Right cardiac atrium (tissue), 5 donors: ENCODE measurements around the gene HNRNPUL2. TPM values are rescaled to one million over a fixed set of nuclear protein-coding genes. Genes with fewer than 3 reads are reported as not detected.
"Not testable (repeated sequence)": the region's sequence is repeated elsewhere in the genome, so short reads cannot be mapped to it uniquely, and the experiment has no call there.

Experiments used
- ATAC-seq, 2 donors: fragments of 200-7000 bp; cut with Tn5 transposase; one replicate each; pipeline versions ENCODE4 v1.8.0 to v1.9.1; 2020; ENCODE audit warnings: moderate library complexity in 2 of 2, mild to moderate bottlenecking in 1 of 2
- DNase-seq, 3 donors: peaks; one replicate each; pipeline ENCODE4 v3.0.0-alpha.2; 2020
- H3K27ac ChIP-seq: one replicate; pipeline ENCODE4 v1.5.1; 2013; ENCODE audit warnings: mild to moderate bottlenecking, low read length, control low read depth, moderate library complexity
- H3K27me3 ChIP-seq: one replicate; pipeline ENCODE4 v1.6.1; 2013; ENCODE audit not compliant: control insufficient read depth, insufficient read depth
- H3K4me1 ChIP-seq: one replicate; pipeline ENCODE4 v1.6.1; 2013; ENCODE audit warnings: low read length; ENCODE audit not compliant: control insufficient read depth, insufficient read depth
- H3K4me3 ChIP-seq: one replicate; pipeline ENCODE4 v1.5.1; 2013; ENCODE audit warnings: low read length, control low read depth
- H3K9me3 ChIP-seq: one replicate; pipeline ENCODE4 v1.6.1; 2013; ENCODE audit warnings: low read length; ENCODE audit not compliant: control insufficient read depth
- WGBS: extraction: QIAGEN DNeasy Blood & Tissue Kit; methylation state at CpG from one replicate; pipeline ENCODE4 v1.1.7; 2013; 5-methylcytosine and 5-hydroxymethylcytosine counted together
- intact Hi-C, 4 donors: fragments of 100-400 bp; cut with DNase I; formaldehyde crosslinking; loops; one replicate each; pipeline versions ENCODE4 v1.11.0 to v1.14.0; 2022 to 2023
- polyA plus RNA-seq: library from polyadenylated mRNA; stranded (reverse); fragments of 200-250 nt; gene quantifications from one replicate; pipeline ENCODE4 v1.2.3, GENCODE V29; 2013
- total RNA-seq, 4 donors: library from RNA; stranded (reverse); fragmentation: NEBNext Ultra II Directional; extraction: Animal tissue kit (Norgen Biotek cat#: 25700); gene quantifications; one replicate each; pipeline ENCODE4 v1.2.1, GENCODE V29; 2021
- donor health status: healthy with polysubstance abuse.
- donor health status: DM: no; HTN: yes; CAD: no.
- donor health status: DM: no; HTN: no; CAD: no.
- donor health status: DM: no; HTN: yes; CAD: no; lungs with severe emphysema.
- donor health status: DM: yes; HTN: yes; CAD: no.

The HNRNPUL2 gene
- total and polyA plus RNA-seq, 5 donors = 29.3 to 37.2 (median 34.7) TPM

DNA sequence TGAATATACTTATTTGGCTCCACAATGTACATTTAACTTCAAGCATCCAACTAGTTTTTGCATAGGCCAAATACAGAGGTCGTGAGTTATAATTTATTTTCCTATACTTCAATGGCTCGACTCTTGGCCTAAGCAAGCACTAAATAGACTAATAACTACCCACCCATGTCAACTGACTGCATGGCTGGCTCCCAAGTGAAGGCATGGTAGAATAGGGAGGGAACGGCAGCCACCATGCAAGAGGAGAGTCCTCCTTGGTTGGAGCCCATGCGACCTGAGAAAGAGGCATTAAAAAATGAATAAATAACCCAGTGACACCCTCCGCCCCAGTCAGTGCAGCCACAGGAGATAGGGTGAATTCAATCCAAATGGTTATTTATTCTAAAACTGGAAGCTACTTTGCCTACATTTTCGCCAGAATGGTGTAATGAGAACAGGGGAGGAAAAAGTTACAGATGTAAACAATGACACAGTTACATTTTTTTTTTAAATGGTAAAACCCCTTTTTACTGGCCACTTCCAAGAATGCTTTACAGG lies 14.9 kb downstream of the HNRNPUL2 start:
- ATAC-seq (no peak), DNase-seq (no peak)
- peaks cover 13% of the 10 kb centered on the region for H3K4me1 ChIP-seq
- no peak overlapping the region for H3K4me3 ChIP-seq
- H3K9me3 ChIP-seq = no peaks in the 10 kb centered on the region
- no peaks in the 10 kb centered on the region for H3K27me3 ChIP-seq
- WGBS = 83% methylated on average over 6 of the region's 6 CpGs
- intact Hi-C loops = no loop called here
- no peak overlapping the region for H3K27ac ChIP-seq

- peak in 1 of 3 donors; percentile 63 for DNase-seq
- 60% methylated on average over 7 of the region's 7 CpGs for WGBS
- intact Hi-C loops = no loop called here
Measured at GRCh38 chr11:62710001-62710345, 17.3 kb downstream of the HNRNPUL2 start.

DNA sequence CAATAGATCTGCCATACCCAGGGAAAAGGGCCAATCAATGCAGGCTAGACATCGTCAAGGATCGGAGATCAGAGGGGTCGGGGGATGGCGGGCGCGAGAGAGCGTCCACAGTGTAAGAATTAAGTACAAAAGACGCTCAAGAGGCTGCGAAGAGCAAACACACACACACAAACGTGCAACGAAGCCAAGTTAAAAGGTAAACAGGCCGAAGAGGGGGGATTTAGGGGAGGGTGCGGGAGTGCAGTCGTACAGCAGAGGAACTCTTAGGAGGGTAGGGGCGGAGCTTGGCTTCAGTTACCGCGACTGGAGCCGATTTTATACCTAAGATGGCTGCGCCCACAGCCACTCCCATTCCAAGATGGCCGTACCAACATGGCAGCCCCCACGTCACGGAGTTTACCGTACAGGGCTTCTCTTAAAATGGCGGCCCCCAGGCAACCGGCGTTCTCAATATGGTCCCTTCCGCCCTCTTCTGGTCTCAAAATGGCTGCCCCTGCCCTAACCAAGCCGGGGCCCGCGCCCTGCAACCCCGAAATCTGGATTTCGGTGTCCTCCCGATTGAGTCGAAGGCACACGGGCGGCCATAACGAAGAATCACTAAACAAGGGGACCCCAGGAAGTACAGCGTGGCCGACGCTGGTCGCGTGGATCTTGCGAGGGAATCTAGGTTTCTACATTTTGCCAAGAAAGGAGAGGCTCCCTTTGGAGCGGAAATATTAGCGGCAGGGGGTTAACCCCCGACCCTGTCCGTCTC lies 17.8 kb downstream of the HNRNPUL2 start:
- ATAC-seq (peak; percentile 87 to 89), DNase-seq (peak; percentile 98 to 99 (median 99))
- Histone ChIP-seq H3K27me3 (no peaks in the 10 kb centered on the region), H3K27ac (peak overlapping the region; percentile 100), H3K9me3 (no peaks in the 10 kb centered on the region), H3K4me1 (peaks cover 19% of the 10 kb centered on the region), H3K4me3 (peak overlapping the region; percentile 65)
- under 1% methylated on average over 47 of the region's 47 CpGs for WGBS
- intact Hi-C loops = no loop called here

More at GRCh38 chr11:62710001-62710345, 17.3 kb downstream of the HNRNPUL2 start:
- Histone ChIP-seq H3K27me3 (no peaks in the 10 kb centered on the region), H3K4me3 (peak overlapping the region; percentile 65), H3K27ac (peak overlapping the region; percentile 98), H3K4me1 (peaks cover 19% of the 10 kb centered on the region), H3K9me3 (no peaks in the 10 kb centered on the region)
- ATAC-seq = peak in 1 of 2 donors; percentile 0

DNA sequence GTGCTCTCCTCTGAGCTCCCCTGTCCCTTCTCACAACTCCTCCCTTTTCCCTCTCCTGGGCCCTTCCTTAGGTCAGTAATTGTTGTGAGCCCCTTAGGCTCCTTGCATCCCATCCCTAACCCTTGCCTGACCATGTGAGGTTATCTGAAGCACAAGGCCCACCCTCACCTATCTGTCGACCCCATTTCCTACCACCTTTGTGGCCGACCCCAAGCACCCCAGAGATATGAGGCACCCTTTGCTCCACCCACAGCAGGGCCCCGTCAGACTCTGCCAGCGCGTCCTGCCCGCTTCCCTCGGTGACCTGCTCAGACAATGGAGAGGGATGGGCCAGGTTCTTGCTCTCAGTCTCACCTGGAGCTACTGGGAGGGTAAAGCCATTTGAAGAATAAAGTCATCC lies 18.5 kb downstream of the HNRNPUL2 start:
- intact Hi-C loops = no loop called here
- WGBS = 5% methylated on average over 7 of the region's 7 CpGs
- peak in 1 of 3 donors; percentile 58 for DNase-seq

GRCh38 chr11:62708392-62708791 lies 18.9 kb downstream of the HNRNPUL2 start:
- H3K27ac ChIP-seq = no peak overlapping the region
- DNase-seq (peak in 2 of 3 donors; percentile 44 to 47), ATAC-seq (no peak)
- no peaks in the 10 kb centered on the region for H3K27me3 ChIP-seq
- H3K9me3 ChIP-seq = no peaks in the 10 kb centered on the region
- H3K4me1 ChIP-seq = peaks cover 15% of the 10 kb centered on the region
- 71% methylated on average over 5 of the region's 5 CpGs for WGBS
- intact Hi-C loops = no loop called here
- peak overlapping the region; percentile 65 for H3K4me3 ChIP-seq

More for the DNA sequence above, 18.5 kb downstream of the HNRNPUL2 start:
- H3K27me3 ChIP-seq = no peaks in the 10 kb centered on the region
- H3K4me3 ChIP-seq = peak overlapping the region; percentile 65
- H3K9me3 ChIP-seq = no peaks in the 10 kb centered on the region
- ATAC-seq = peak in 1 of 2 donors; percentile 2
- peak overlapping the region; percentile 100 for H3K27ac ChIP-seq
- peaks cover 19% of the 10 kb centered on the region for H3K4me1 ChIP-seq

DNA sequence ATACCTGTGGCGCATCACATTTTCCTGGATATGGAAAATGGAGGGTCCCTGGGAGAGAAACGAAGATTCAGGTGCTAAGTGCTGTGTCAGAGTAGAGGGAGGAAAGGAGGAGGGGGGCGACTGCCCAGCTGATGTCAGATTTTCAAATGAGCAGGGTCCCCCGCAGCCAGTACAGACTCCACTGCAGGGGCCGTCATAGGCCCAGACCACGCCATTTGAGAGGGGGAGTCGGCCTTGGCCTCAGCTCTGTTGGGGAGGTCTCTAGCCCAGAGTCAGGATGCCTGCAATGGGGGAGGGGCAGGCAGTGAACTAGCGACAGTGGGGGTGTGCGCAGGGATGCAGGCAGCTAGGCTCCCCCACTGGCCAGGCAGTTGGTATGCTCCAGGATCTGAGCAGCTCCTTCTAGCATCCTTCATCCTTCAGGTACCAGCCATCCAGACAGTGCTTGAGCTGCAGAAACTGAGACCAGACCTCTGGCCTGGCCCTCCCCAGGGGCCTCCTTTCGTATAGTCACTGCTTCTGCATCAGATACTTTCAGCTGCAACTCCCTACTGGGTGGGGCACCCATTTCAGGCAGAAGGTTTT lies 19.9 kb downstream of the HNRNPUL2 start, which contains the start of the genes BSCL2 and GNG3:
BSCL2 (minus strand) TSS at position 148 of the 585 bp plus-strand sequence. CDS start 229 bp downstream, outside the sequence.
GNG3 (plus strand) TSS at position 400 of the 585 bp plus-strand sequence. CDS start 620 bp downstream, outside the sequence.
- Histone ChIP-seq H3K9me3 (no peaks in the 10 kb centered on the region), H3K4me1 (peaks cover 15% of the 10 kb centered on the region), H3K4me3 (peak within 1 kb of the TSS; percentile 89), H3K27me3 (no peaks in the 10 kb centered on the region), H3K27ac (peak within 1 kb of the TSS; percentile 99)
- ATAC-seq (no peak), DNase-seq (peak in 2 of 3 donors; percentile 63 to 72)
- 77% methylated on average over 10 of the region's 10 CpGs for WGBS
- intact Hi-C loops = no loop called here

GRCh38 chr11:62706850-62707247 lies 20.4 kb downstream of the HNRNPUL2 start:
- H3K4me1 ChIP-seq = peaks cover 15% of the 10 kb centered on the region
- DNase-seq = peak in 1 of 3 donors; percentile 47
- WGBS = 73% methylated on average over 8 of the region's 8 CpGs
- peak overlapping the region; percentile 99 for H3K27ac ChIP-seq
- H3K9me3 ChIP-seq = no peaks in the 10 kb centered on the region
- intact Hi-C loops = no loop called here
- H3K4me3 ChIP-seq = peak overlapping the region; percentile 89
- no peak for ATAC-seq
- no peaks in the 10 kb centered on the region for H3K27me3 ChIP-seq

GRCh38 chr11:62705880-62706849 lies 21.1 kb downstream of the HNRNPUL2 start:
- DNase-seq (peak; percentile 97 to 98 (median 98)), ATAC-seq (peak; percentile 89)
- Histone ChIP-seq H3K27me3 (no peaks in the 10 kb centered on the region), H3K9me3 (no peaks in the 10 kb centered on the region), H3K27ac (peak overlapping the region; percentile 99), H3K4me1 (peaks cover 15% of the 10 kb centered on the region), H3K4me3 (peak overlapping the region; percentile 89)
- intact Hi-C loops = no loop called here
- WGBS = 4% methylated on average over 73 of the region's 73 CpGs

DNA sequence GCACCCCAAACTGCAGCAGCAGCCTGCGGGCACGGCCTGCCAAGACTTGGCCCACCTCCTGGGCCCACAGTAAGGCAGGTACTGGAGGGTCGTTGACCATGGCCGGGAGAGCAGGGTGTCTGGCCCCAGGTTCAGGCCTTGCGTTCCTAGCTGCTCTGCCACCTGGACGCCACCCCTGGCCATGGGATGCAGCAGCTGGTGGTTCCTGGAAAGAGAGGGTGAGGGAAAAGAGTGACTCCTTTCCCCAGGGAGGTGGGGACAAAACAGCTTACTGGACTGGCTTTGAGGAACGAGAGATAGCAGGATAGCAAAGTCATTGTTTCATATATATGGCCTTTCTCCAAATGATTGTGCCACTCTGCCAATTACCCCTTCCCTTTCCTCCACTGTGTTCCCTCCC lies 21.8 kb downstream of the HNRNPUL2 start:
- peak overlapping the region; percentile 42 for H3K27ac ChIP-seq
- peak overlapping the region; percentile 89 for H3K4me3 ChIP-seq
- intact Hi-C loops = no loop called here
- H3K4me1 ChIP-seq = peaks cover 15% of the 10 kb centered on the region
- DNase-seq = peak in 2 of 3 donors; percentile 51 to 59
- no peaks in the 10 kb centered on the region for H3K27me3 ChIP-seq
- ATAC-seq = no peak
- 50% methylated on average over 7 of the region's 7 CpGs for WGBS
- H3K9me3 ChIP-seq = no peaks in the 10 kb centered on the region

DNA sequence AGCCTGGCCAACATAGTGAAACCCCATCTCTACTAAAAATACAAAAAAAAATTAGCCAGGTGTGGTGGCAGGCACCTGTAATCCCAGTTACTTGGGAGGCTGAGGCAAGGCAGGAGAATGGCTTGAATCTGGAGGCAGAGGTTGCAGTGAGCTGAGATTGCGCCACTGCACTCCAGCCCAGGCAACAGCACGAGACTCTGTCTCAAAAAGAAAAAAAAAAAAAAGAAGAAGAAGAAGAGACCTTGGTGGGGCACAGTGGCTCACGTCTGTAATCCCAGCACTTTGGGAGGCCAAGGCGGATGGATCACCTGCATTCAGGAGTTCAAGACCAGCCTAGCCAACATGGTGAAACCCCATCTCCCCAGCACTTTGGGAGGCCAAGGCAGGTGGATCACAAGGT lies 23.3 kb downstream of the HNRNPUL2 start:
- DNase-seq, H3K9me3 ChIP-seq, ATAC-seq, intact Hi-C loops, H3K27ac ChIP-seq, H3K4me3 ChIP-seq, H3K27me3 ChIP-seq: not testable (repeated sequence)
- peaks cover 11% of the 10 kb centered on the region for H3K4me1 ChIP-seq
- 82% methylated on average over 4 of the region's 4 CpGs for whole genome bisulfite sequencing
